Fibroblast of lung (primary cell): ENCODE measurements around the gene CLMP. TPM values are rescaled to one million over a fixed set of nuclear protein-coding genes. Genes with fewer than 3 reads are reported as not detected.
A peak's percentile ranks its signal among the peaks of the same experiment; 100 is the strongest.

Source experiments
- DNase-seq, 2 donors: peaks; one replicate each; pipeline versions ENCODE4 v3.0.0 to v3.0.0-alpha.2; 2010; ENCODE audit warnings: low read depth in 2 of 2
- H2AFZ ChIP-seq: 2 replicates; pipeline ENCODE4 v1.5.1; 2012; ENCODE audit warnings: low read length, control low read depth, inconsistent platforms
- H3K27ac ChIP-seq: 2 replicates; pipeline ENCODE4 v1.5.1; 2011; ENCODE audit warnings: low read length, control low read depth; ENCODE audit not compliant: insufficient read depth
- H3K27me3 ChIP-seq: 2 replicates; pipeline ENCODE4 v1.5.1; 2011; ENCODE audit warnings: mild to moderate bottlenecking, low read length; ENCODE audit not compliant: control insufficient read depth, insufficient read depth
- H3K36me3 ChIP-seq: 2 replicates; pipeline ENCODE4 v1.5.1; 2011; ENCODE audit warnings: low read length; ENCODE audit not compliant: control insufficient read depth, insufficient read depth
- H3K4me1 ChIP-seq: 2 replicates; pipeline ENCODE4 v1.5.1; 2011; ENCODE audit warnings: low read length; ENCODE audit not compliant: control insufficient read depth, insufficient read depth; ENCODE audit errors: extremely low read depth
- H3K4me2 ChIP-seq: 2 replicates; pipeline ENCODE4 v1.5.1; 2011; ENCODE audit warnings: low read length, control low read depth; ENCODE audit not compliant: insufficient read depth; ENCODE audit errors: extremely low read depth
- H3K4me3 ChIP-seq, 4 experiments: fragments of 200-600 bp in 1 of 4; sonication (generic) in 1 of 4; replicated peaks in 1 of 4; 2 replicates each; pipeline ENCODE4 v1.5.1; 2011 to 2016; ENCODE audit warnings: low read length in 4 of 4, low read depth in 3 of 4, mild to moderate bottlenecking in 3 of 4, control low read depth in 2 of 4, inconsistent platforms in 1 of 4, mixed read lengths in 1 of 4; ENCODE audit not compliant: insufficient read depth in 1 of 4; ENCODE audit errors: control extremely low read depth in 1 of 4
- H3K79me2 ChIP-seq: 2 replicates; pipeline ENCODE4 v1.5.1; 2012; ENCODE audit warnings: mild to moderate bottlenecking, low read length, inconsistent platforms; ENCODE audit not compliant: control insufficient read depth, insufficient read depth
- H3K9ac ChIP-seq: 2 replicates; pipeline ENCODE4 v1.5.1; 2011; ENCODE audit warnings: mild to moderate bottlenecking, low read length, control low read depth; ENCODE audit not compliant: insufficient read depth
- H3K9me3 ChIP-seq: 2 replicates; pipeline ENCODE4 v1.5.1; 2012; ENCODE audit warnings: low read depth, low read length; ENCODE audit not compliant: control insufficient read depth, insufficient read depth
- H4K20me1 ChIP-seq: 2 replicates; pipeline ENCODE4 v1.5.1; 2011; ENCODE audit warnings: low read length; ENCODE audit not compliant: control insufficient read depth, insufficient read depth; ENCODE audit errors: extremely low read depth
- CTCF ChIP-seq, 2 donors: IDR thresholded peaks in 1 of 2; conservative IDR thresholded peaks in 1 of 2; 1 replicate in 1 of 2; 2 replicates in 1 of 2; pipeline ENCODE4 v1.5.1; 2011 to 2012; ENCODE audit warnings: low read length in 2 of 2, control low read depth in 1 of 2, inconsistent platforms in 1 of 2, low read depth in 1 of 2, mild to moderate bottlenecking in 1 of 2
- EZH2 ChIP-seq: IDR thresholded peaks from 2 replicates; pipeline ENCODE4 v1.5.1; 2012; ENCODE audit warnings: low read length, control low read depth, mild to moderate bottlenecking; ENCODE audit errors: missing control alignments
- polyA plus RNA-seq, 2 donors: library from polyadenylated mRNA; depleted of rRNA in 1 of 2; stranded (reverse) in 1 of 2; unstranded in 1 of 2; fragments of >200 nt; gene quantifications; 2 replicates each; pipeline ENCODE4 v1.2.1, GENCODE V29; 2011 to 2012; ENCODE audit warnings: missing spikeins in 1 of 2
- total RNA-seq: library from RNA; depleted of rRNA; stranded (reverse); fragments of >200 nt; gene quantifications from 2 replicates; pipeline ENCODE4 v1.2.1, GENCODE V29; 2014

The CLMP gene
- total and polyA plus RNA-seq, 2 donors (not counting 1 experiment from before 2014, with no cell fraction given), result 107 to 243 TPM

DNA sequence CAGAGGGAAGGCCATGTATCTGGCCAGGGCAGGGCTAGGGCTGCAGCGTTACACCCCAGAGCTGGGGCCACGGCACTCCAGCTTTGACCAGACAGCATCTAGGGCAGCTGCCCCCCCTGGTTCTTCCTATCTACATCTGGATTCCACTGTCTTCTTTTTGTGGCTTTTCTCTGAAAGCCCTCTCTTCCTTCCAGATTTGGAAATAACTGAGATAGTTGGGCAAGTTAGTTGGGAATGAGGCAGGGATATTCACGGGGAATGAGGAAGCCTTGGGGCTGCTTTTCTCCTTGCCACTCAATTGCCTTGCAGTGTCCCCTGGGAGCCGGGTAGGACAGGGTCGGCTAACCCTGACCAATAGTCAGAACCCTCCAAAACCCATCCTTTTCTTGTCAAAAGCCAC is 26.8 kb downstream of the CLMP start:
- Histone ChIP-seq H4K20me1 (no peaks in the 10 kb centered on the region), H3K36me3 (peaks cover 2% of the 10 kb centered on the region), H3K9ac (no peak overlapping the region), H3K4me2 (no peak overlapping the region), H3K27ac (no peak overlapping the region), H2AFZ (no peak overlapping the region), H3K4me1 (peaks cover 22% of the 10 kb centered on the region), H3K9me3 (no peaks in the 10 kb centered on the region), H3K79me2 (peaks cover 50% of the 10 kb centered on the region), H3K27me3 (no peaks in the 10 kb centered on the region), H3K4me3 (no peak overlapping the region)
- DNase-seq, result no peak
- no peak for TF ChIP-seq EZH2
- TF ChIP-seq CTCF (conservative IDR thresholded peaks at IDR 0.05 in 1 of 2, IDR thresholded peaks at IDR 0.05 in 1 of 2; ENCODE audit: low read depth in 1 of 2, low read length in 2 of 2), result no peak

DNA sequence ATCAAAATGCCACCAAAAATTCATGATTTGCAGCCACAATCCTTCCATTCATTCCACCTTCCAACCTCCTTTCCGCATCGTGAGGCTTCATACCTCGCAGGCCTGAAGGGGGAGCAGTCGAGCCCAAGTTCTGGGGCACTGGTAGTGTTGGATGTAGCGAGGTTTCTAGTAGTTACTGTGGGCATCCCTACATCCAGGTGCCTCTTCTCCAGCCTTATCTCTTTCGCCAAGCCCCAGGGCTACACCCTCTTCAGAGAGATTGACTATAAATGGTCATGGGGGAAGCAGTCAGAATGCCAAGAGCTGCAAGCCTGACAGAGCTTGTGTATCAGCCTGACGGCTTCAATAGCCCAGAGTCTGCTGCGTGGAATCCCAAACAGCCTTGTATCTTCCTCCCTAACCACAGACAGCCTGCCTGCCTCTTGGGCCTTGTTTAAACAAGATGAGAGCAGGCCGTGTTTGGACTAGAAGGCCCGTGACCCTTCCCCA is 28.9 kb downstream of the CLMP start:
- peak overlapping the region; percentile 52 for H3K27ac ChIP-seq
- TF ChIP-seq CTCF (conservative IDR thresholded peaks at IDR 0.05 in 1 of 2, IDR thresholded peaks at IDR 0.05 in 1 of 2; ENCODE audit: low read depth in 1 of 2, low read length in 2 of 2) (peak; percentile 68 to 78), EZH2 (no peak)
- H3K27me3 ChIP-seq, result no peaks in the 10 kb centered on the region
- H4K20me1 ChIP-seq, result no peaks in the 10 kb centered on the region
- no peak overlapping the region for H2AFZ ChIP-seq
- no peak overlapping the region for H3K4me2 ChIP-seq
- H3K4me3 ChIP-seq, result no peak overlapping the region
- peaks cover 55% of the 10 kb centered on the region for H3K79me2 ChIP-seq
- H3K9ac ChIP-seq, result no peak overlapping the region
- H3K36me3 ChIP-seq, result peaks cover 2% of the 10 kb centered on the region
- H3K4me1 ChIP-seq, result peaks cover 21% of the 10 kb centered on the region
- no peaks in the 10 kb centered on the region for H3K9me3 ChIP-seq
- DNase-seq, result peak; percentile 92 to 93

- no peak overlapping the region for H3K9ac ChIP-seq
Measured at GRCh38 chr11:123164732-123165450, 30.2 kb downstream of the CLMP start.

More at GRCh38 chr11:123164732-123165450, 30.2 kb downstream of the CLMP start:
- Histone ChIP-seq H3K27ac (peak overlapping the region; percentile 52), H3K79me2 (peaks cover 52% of the 10 kb centered on the region), H3K9me3 (no peaks in the 10 kb centered on the region), H3K4me2 (no peak overlapping the region), H3K4me1 (peaks cover 21% of the 10 kb centered on the region), H4K20me1 (no peaks in the 10 kb centered on the region), H3K36me3 (peaks cover 2% of the 10 kb centered on the region), H3K27me3 (no peaks in the 10 kb centered on the region), H3K4me3 (no peak overlapping the region), H2AFZ (no peak overlapping the region)
- TF ChIP-seq EZH2 (no peak), CTCF (conservative IDR thresholded peaks at IDR 0.05 in 1 of 2, IDR thresholded peaks at IDR 0.05 in 1 of 2; ENCODE audit: low read depth in 1 of 2, low read length in 2 of 2) (no peak)
- DNase-seq, result peak in 1 of 2 donors; percentile 80
